Heart left ventricle (tissue), 13 donors: ENCODE measurements around the gene ADAMTS12.

ENCODE experiments used
- POLR2A ChIP-seq, 2 donors: fragments of 450-650 bp; IDR thresholded peaks; one replicate each; pipeline ENCODE4 v1.6.1; 2017; ENCODE audit warnings: antibody characterized with exemption in 2 of 2, mild to moderate bottlenecking in 2 of 2, moderate library complexity in 2 of 2
- TF ChIP-seq, protein P1 (sequence below), 12 donors: fragments of 200-600 bp; sonication (generic) in 4 of 12; IDR thresholded peaks; one replicate each; pipeline versions ENCODE4 v1.5.0 to v1.8.0; 2018 to 2022; ENCODE audit warnings: antibody characterized with exemption in 12 of 12, mild to moderate bottlenecking in 5 of 12
- donor health status: ischemic (EF 13 %, LVEDD 7.1; RV severe dilation, severe dysfunction).
- donor health status: DM: no; HTN: yes; CAD: no.
- donor health status: DM: no; HTN: no; CAD: no.
- donor health status: ischemic (EF 25% LVEDD 6.9; RV normal size, moderate dysfunction).
- donor health status: ischemic (EF 25% LVEDD 5.7; RV mildly dilated, moderate dysfunction).
- donor health status: ischemic (EF 35%, LVEDD 5.7; RV mildly dilated, moderate dysfunction).
- donor health status: nonischemic (EF 11% LVEDD 7.7; RV severe dilation, severe dysfunction).
- donor health status: DM: yes; HTN: yes; CAD: no.
- donor health status: PGD.
- donor health status: ischemic (EF 29% LVEDD 5.4; RV normal size, mild dysfunction).
- donor health status: nonischemic (EF 23%, LVEDD 6.1; RV moderate dilation, normal function).

GRCh38 chr5:33701951-33702350, 189.8 kb downstream of the ADAMTS12 start:
- TF ChIP-seq, protein P1, sequence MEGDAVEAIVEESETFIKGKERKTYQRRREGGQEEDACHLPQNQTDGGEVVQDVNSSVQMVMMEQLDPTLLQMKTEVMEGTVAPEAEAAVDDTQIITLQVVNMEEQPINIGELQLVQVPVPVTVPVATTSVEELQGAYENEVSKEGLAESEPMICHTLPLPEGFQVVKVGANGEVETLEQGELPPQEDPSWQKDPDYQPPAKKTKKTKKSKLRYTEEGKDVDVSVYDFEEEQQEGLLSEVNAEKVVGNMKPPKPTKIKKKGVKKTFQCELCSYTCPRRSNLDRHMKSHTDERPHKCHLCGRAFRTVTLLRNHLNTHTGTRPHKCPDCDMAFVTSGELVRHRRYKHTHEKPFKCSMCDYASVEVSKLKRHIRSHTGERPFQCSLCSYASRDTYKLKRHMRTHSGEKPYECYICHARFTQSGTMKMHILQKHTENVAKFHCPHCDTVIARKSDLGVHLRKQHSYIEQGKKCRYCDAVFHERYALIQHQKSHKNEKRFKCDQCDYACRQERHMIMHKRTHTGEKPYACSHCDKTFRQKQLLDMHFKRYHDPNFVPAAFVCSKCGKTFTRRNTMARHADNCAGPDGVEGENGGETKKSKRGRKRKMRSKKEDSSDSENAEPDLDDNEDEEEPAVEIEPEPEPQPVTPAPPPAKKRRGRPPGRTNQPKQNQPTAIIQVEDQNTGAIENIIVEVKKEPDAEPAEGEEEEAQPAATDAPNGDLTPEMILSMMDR (IDR thresholded peaks at IDR 0.05) = no peak
- no peak for TF ChIP-seq POLR2A (IDR thresholded peaks at IDR 0.05)
